ENCODE data around the gene PRKAR1B. TPM values are rescaled to one million over a fixed set of nuclear protein-coding genes. Genes with fewer than 3 reads are reported as not detected.

The PRKAR1B gene
- total RNA-seq, 2 donors from 2014 or later: 33.5 to 43.2 TPM

- WGBS, 2 experiments (ENCODE audit: insufficient coverage in 1 of 2, insufficient read length in 1 of 2): 90 to 97% methylated on average over 5 to 14 of the region's 14 CpGs
- peaks cover 27% of the 10 kb centered on the region for H3K36me3 Mint-ChIP-seq (ENCODE audit: low read depth)
- no peak overlapping the region for H3K27ac ChIP-seq (ENCODE audit: low read depth, low read length)
- H3K9me3 ChIP-seq (ENCODE audit: control insufficient read depth, low read length): no peaks in the 10 kb centered on the region
- H3K36me3 ChIP-seq (ENCODE audit: control insufficient read depth, insufficient read depth, low read length): no peaks in the 10 kb centered on the region
- H3K9me3 Mint-ChIP-seq: no peaks in the 10 kb centered on the region
- no peak overlapping the region for H3K27ac Mint-ChIP-seq
- DNase-seq: no peak
- no peaks in the 10 kb centered on the region for H3K27me3 Mint-ChIP-seq (ENCODE audit: insufficient read depth)
- no peak overlapping the region for H3K9ac ChIP-seq (ENCODE audit: extremely low read depth, low read length, poor library complexity, severe bottlenecking)
- no peaks in the 10 kb centered on the region for H3K4me1 ChIP-seq (ENCODE audit: control insufficient read depth, insufficient read depth, low read length)
- H3K4me3 Mint-ChIP-seq: peak overlapping the region; percentile 57
- no peak overlapping the region for H3K4me3 ChIP-seq (ENCODE audit: low read length)
- no peak for TF ChIP-seq CTCF (conservative IDR thresholded peaks at IDR 0.05)
- H3K4me1 Mint-ChIP-seq: peaks cover 4% of the 10 kb centered on the region
- no peaks in the 10 kb centered on the region for H3K27me3 ChIP-seq (ENCODE audit: control insufficient read depth, insufficient read depth, low read length, poor library complexity, severe bottlenecking)
Measured at GRCh38 chr7:710161-710560, 16.9 kb downstream of the PRKAR1B start.

GRCh38 chr7:707296-708000, 19.6 kb downstream of the PRKAR1B start:
- Mint-ChIP-seq H3K9me3 (peaks cover 13% of the 10 kb centered on the region), H3K36me3 (ENCODE audit: low read depth) (peaks cover 43% of the 10 kb centered on the region), H3K27ac (no peak overlapping the region), H3K4me1 (peaks cover 4% of the 10 kb centered on the region), H3K27me3 (ENCODE audit: insufficient read depth) (no peaks in the 10 kb centered on the region), H3K4me3 (no peak overlapping the region)
- no peaks in the 10 kb centered on the region for H3K27me3 ChIP-seq (ENCODE audit: control insufficient read depth, insufficient read depth, low read length, poor library complexity, severe bottlenecking)
- WGBS, 2 experiments (ENCODE audit: insufficient coverage in 1 of 2, insufficient read length in 1 of 2): 93% methylated on average over 14 to 17 of the region's 17 CpGs
- TF ChIP-seq CTCF (conservative IDR thresholded peaks at IDR 0.05): no peak
- no peak overlapping the region for H3K4me3 ChIP-seq (ENCODE audit: low read length)
- no peak for DNase-seq
- no peaks in the 10 kb centered on the region for H3K36me3 ChIP-seq (ENCODE audit: control insufficient read depth, insufficient read depth, low read length)
- peaks cover 13% of the 10 kb centered on the region for H3K9me3 ChIP-seq (ENCODE audit: control insufficient read depth, low read length)
- H3K9ac ChIP-seq (ENCODE audit: extremely low read depth, low read length, poor library complexity, severe bottlenecking): no peak overlapping the region
- H3K4me1 ChIP-seq (ENCODE audit: control insufficient read depth, insufficient read depth, low read length): no peaks in the 10 kb centered on the region
- H3K27ac ChIP-seq (ENCODE audit: low read depth, low read length): no peak overlapping the region

GRCh38 chr7:706721-707120, 20.4 kb downstream of the PRKAR1B start:
- no peak for DNase-seq
- Mint-ChIP-seq H3K9me3 (peaks cover 13% of the 10 kb centered on the region), H3K36me3 (ENCODE audit: low read depth) (peaks cover 45% of the 10 kb centered on the region), H3K4me1 (peaks cover 4% of the 10 kb centered on the region), H3K4me3 (no peak overlapping the region), H3K27me3 (ENCODE audit: insufficient read depth) (no peaks in the 10 kb centered on the region), H3K27ac (no peak overlapping the region)
- Histone ChIP-seq H3K27me3 (ENCODE audit: control insufficient read depth, insufficient read depth, low read length, poor library complexity, severe bottlenecking) (no peaks in the 10 kb centered on the region), H3K9ac (ENCODE audit: extremely low read depth, low read length, poor library complexity, severe bottlenecking) (no peak overlapping the region), H3K36me3 (ENCODE audit: control insufficient read depth, insufficient read depth, low read length) (no peaks in the 10 kb centered on the region), H3K9me3 (ENCODE audit: control insufficient read depth, low read length) (peaks cover 13% of the 10 kb centered on the region), H3K27ac (ENCODE audit: low read depth, low read length) (no peak overlapping the region), H3K4me1 (ENCODE audit: control insufficient read depth, insufficient read depth, low read length) (no peaks in the 10 kb centered on the region), H3K4me3 (ENCODE audit: low read length) (no peak overlapping the region)
- no peak for TF ChIP-seq CTCF (conservative IDR thresholded peaks at IDR 0.05)
- 94 to 100% methylated on average over 2 to 7 of the region's 7 CpGs for whole genome bisulfite sequencing, 2 experiments (ENCODE audit: insufficient coverage in 1 of 2, insufficient read length in 1 of 2)

All from endodermal cell (in vitro differentiated cells).